Measurements from ENCODE around the gene CD300LF.

DNA sequence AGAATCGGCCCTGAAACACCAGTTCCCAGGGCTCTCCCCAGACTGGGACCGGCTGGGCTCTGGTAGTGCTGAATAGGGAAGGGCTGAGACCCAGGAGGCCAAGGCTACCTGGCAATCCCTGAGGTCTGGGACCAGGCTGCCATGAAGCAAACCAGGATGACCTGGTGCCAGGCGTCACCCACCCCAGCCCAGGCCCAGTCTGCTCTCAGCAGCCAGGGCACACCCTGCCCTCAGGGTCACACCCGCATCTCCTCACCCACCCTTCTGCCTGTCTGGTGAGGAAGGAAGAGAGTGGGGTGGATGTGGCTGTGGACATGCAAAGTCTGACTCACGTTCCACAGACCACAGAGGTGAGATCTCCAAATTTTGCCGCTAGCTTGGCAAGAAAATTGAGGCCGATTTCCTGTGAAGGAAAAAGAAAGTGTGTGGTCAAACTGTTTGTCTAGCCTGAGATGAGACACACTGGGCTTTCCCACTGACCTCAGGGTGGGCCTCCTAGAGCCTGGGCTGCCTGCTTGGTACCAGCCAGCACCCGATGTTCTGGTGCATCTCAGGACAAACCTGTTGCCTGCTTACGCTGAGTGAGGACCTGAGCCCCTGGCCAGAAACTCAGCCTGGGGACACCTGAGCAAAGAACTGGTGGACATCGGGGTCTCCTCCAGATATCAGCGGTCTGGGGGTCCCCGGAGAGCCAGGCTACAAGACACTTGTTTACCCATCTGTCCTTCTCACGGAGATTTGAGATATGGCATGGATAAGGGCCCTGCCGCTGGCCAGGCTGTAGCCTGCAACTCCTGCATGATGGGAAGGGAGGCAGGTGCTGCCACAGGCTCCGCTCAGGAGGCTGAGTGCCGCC is 18.0 kb upstream of the CD300LF start:
- TF ChIP-seq SIN3A (IDR thresholded peaks at IDR 0.05; ENCODE audit: borderline replicate concordance, insufficient read depth, low read length): no peak
- no peak for TF ChIP-seq POLR2AphosphoS5 (IDR thresholded peaks at IDR 0.05; ENCODE audit: low read depth, low read length)
